Spleen (tissue), 11 donors: ENCODE measurements around the gene TAGLN3. TPM values are rescaled to one million over a fixed set of nuclear protein-coding genes. Genes with fewer than 3 reads are reported as not detected.

Experiments
- DNase-seq: peaks from one replicate; pipeline ENCODE4 v3.0.0-alpha.2; 2020
- H3K27ac ChIP-seq, 8 donors: fragments of 200-600 bp; sonication (generic) in 7 of 8; 1 replicate in 4 of 8; 2 replicates in 4 of 8; pipeline versions ENCODE4 v1.5.0 to v1.8.0; 2016 to 2021; ENCODE audit warnings: inconsistent platforms in 4 of 8, mild to moderate bottlenecking in 4 of 8, moderate library complexity in 1 of 8
- H3K27me3 ChIP-seq, 7 donors: fragments of 200-600 bp; sonication (generic) in 6 of 7; replicated peaks in 1 of 7; 1 replicate in 4 of 7; 2 replicates in 3 of 7; pipeline versions ENCODE4 v1.5.0 to v1.8.0; 2016 to 2021; ENCODE audit warnings: inconsistent platforms in 3 of 7, mild to moderate bottlenecking in 1 of 7
- H3K36me3 ChIP-seq, 6 donors: fragments of 200-600 bp; sonication (generic) in 5 of 6; 1 replicate in 4 of 6; 2 replicates in 2 of 6; pipeline versions ENCODE4 v1.5.0 to v1.8.0; 2016 to 2021; ENCODE audit warnings: inconsistent platforms in 2 of 6
- H3K4me1 ChIP-seq, 6 donors: fragments of 200-600 bp; sonication (generic) in 5 of 6; 1 replicate in 3 of 6; 2 replicates in 3 of 6; pipeline versions ENCODE4 v1.5.0 to v1.8.0; 2016 to 2021; ENCODE audit warnings: inconsistent platforms in 3 of 6
- H3K4me3 ChIP-seq, 8 donors: fragments of 200-600 bp; sonication (generic) in 7 of 8; 1 replicate in 4 of 8; 2 replicates in 4 of 8; pipeline versions ENCODE4 v1.5.0 to v1.8.0; 2016 to 2021; ENCODE audit warnings: inconsistent platforms in 4 of 8, mild to moderate bottlenecking in 4 of 8, moderate library complexity in 2 of 8
- H3K9me3 ChIP-seq, 8 donors: fragments of 200-600 bp; sonication (generic) in 7 of 8; 1 replicate in 4 of 8; 2 replicates in 4 of 8; pipeline versions ENCODE4 v1.5.0 to v1.8.0; 2016 to 2021; ENCODE audit warnings: inconsistent platforms in 4 of 8
- POLR2A ChIP-seq, 3 donors: fragments of 450-650 bp; IDR thresholded peaks; one replicate each; pipeline ENCODE4 v1.5.1; 2017; ENCODE audit warnings: antibody characterized with exemption in 3 of 3, mild to moderate bottlenecking in 1 of 3
- POLR2AphosphoS5 ChIP-seq, 3 donors: sonication (generic); formaldehyde crosslinking; IDR thresholded peaks; one replicate each; pipeline ENCODE4 v1.5.1; 2017; ENCODE audit warnings: antibody characterized with exemption in 3 of 3
- WGBS, 5 donors: extraction: QIAGEN DNeasy Blood & Tissue Kit in 3 of 5; methylation state at CpG; one replicate each; pipeline versions ENCODE4 v1.1.5 to v1.1.7; 2013 to 2018; 5-methylcytosine and 5-hydroxymethylcytosine counted together
- intact Hi-C: fragments of 100-400 bp; cut with DNase I; formaldehyde crosslinking; loops from one replicate; pipeline ENCODE4 v1.15.0; 2023; ENCODE audit warnings: low total_unique reads
- polyA plus RNA-seq, 3 donors: library from polyadenylated mRNA; stranded (reverse); fragments of 200-250 nt; gene quantifications; one replicate each; pipeline ENCODE4 v1.2.1, GENCODE V29; 2013
- total RNA-seq, 7 donors: library from RNA; depleted of rRNA in 3 of 7; stranded (reverse); fragments of >200 nt in 3 of 7; fragmentation: NEBNext Ultra II Directional in 4 of 7; extraction: Animal tissue kit (Norgen Biotek cat#: 25700) in 4 of 7; gene quantifications; one replicate each; pipeline versions ENCODE4 v1.1.0 to v1.2.1, GENCODE V29; 2016 to 2021
- TF ChIP-seq, protein P1 (sequence below), 11 experiments: fragments of 200-600 bp in 7 of 11; fragments of 450-650 bp in 4 of 11; sonication (generic) in 4 of 11; IDR thresholded peaks in 8 of 11; conservative IDR thresholded peaks in 3 of 11; 1 replicate in 7 of 11; 2 replicates in 4 of 11; pipeline versions ENCODE4 v1.4.0 to v1.8.0; 2016 to 2021; ENCODE audit warnings: antibody characterized with exemption in 11 of 11, inconsistent platforms in 4 of 11, mild to moderate bottlenecking in 1 of 11
- donor health status: healthy with polysubstance abuse.
- donor health status: DM: no; HTN: no; CAD: no; lungs with moderate emphysema.
- donor health status: DM: no; HTN: no; CAD: no.
- donor health status: Bipolar disorder and iron deficiency.
- donor health status: healthy.
- donor health status: DM: no; HTN: no; CAD: no.
- donor health status: DM: yes; HTN: yes; CAD: no.

Gene TAGLN3
- total and polyA plus RNA-seq, 10 donors: not detected

DNA sequence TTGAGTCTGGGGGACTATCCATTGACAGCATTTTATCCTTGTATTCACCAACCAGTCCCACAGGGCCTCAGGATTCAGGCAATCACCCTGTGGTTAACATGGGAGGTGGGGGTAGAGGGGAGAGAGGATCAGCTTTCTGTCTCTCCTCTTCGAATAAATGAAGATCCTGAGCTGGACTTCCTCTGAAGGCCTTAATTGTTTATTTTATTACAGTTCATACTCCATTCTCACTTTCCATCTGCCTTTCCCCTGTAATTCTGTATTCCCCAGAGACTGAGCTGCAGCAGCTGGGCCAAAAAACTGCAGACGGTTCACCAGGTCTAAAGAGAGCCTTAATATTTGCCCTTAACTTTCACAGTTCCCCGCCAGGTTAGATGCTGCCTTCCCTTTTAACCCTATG lies 11.9 kb downstream of the TAGLN3 start:
- H3K27me3 ChIP-seq: no peaks in the 10 kb centered on the region
- 71 to 88% (median 82%) methylated on average over 3 of the region's 3 CpGs for WGBS, 5 donors
- no peak overlapping the region for H3K4me3 ChIP-seq
- no peaks in the 10 kb centered on the region for H3K36me3 ChIP-seq
- DNase-seq: no peak
- H3K4me1 ChIP-seq: peaks cover 0 to 18% (median 12%) of the 10 kb centered on the region in 6 donors
- no peaks in the 10 kb centered on the region for H3K9me3 ChIP-seq
- intact Hi-C loops: no loop called here
- no peak for TF ChIP-seq POLR2AphosphoS5 (IDR thresholded peaks at IDR 0.05)
- no peak for TF ChIP-seq POLR2A (IDR thresholded peaks at IDR 0.05)
- TF ChIP-seq, protein P1, sequence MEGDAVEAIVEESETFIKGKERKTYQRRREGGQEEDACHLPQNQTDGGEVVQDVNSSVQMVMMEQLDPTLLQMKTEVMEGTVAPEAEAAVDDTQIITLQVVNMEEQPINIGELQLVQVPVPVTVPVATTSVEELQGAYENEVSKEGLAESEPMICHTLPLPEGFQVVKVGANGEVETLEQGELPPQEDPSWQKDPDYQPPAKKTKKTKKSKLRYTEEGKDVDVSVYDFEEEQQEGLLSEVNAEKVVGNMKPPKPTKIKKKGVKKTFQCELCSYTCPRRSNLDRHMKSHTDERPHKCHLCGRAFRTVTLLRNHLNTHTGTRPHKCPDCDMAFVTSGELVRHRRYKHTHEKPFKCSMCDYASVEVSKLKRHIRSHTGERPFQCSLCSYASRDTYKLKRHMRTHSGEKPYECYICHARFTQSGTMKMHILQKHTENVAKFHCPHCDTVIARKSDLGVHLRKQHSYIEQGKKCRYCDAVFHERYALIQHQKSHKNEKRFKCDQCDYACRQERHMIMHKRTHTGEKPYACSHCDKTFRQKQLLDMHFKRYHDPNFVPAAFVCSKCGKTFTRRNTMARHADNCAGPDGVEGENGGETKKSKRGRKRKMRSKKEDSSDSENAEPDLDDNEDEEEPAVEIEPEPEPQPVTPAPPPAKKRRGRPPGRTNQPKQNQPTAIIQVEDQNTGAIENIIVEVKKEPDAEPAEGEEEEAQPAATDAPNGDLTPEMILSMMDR (IDR thresholded peaks at IDR 0.05 in 8 of 11, conservative IDR thresholded peaks at IDR 0.05 in 3 of 11): no peak
- no peak overlapping the region for H3K27ac ChIP-seq

GRCh38 chr3:112011376-112011940 lies 12.7 kb downstream of the TAGLN3 start:
- WGBS, 5 donors: 79 to 98% (median 89%) methylated on average over 6 of the region's 6 CpGs
- no peaks in the 10 kb centered on the region for H3K27me3 ChIP-seq
- peaks cover 0 to 18% (median 12%) of the 10 kb centered on the region in 6 donors for H3K4me1 ChIP-seq
- DNase-seq: no peak
- intact Hi-C loops: no loop called here
- H3K36me3 ChIP-seq: no peaks in the 10 kb centered on the region
- no peaks in the 10 kb centered on the region for H3K9me3 ChIP-seq
- no peak for TF ChIP-seq POLR2A (IDR thresholded peaks at IDR 0.05)
- TF ChIP-seq, protein P1 (IDR thresholded peaks at IDR 0.05 in 8 of 11, conservative IDR thresholded peaks at IDR 0.05 in 3 of 11): no peak
- no peak for TF ChIP-seq POLR2AphosphoS5 (IDR thresholded peaks at IDR 0.05)
- no peak overlapping the region for H3K4me3 ChIP-seq
- no peak overlapping the region for H3K27ac ChIP-seq

DNA sequence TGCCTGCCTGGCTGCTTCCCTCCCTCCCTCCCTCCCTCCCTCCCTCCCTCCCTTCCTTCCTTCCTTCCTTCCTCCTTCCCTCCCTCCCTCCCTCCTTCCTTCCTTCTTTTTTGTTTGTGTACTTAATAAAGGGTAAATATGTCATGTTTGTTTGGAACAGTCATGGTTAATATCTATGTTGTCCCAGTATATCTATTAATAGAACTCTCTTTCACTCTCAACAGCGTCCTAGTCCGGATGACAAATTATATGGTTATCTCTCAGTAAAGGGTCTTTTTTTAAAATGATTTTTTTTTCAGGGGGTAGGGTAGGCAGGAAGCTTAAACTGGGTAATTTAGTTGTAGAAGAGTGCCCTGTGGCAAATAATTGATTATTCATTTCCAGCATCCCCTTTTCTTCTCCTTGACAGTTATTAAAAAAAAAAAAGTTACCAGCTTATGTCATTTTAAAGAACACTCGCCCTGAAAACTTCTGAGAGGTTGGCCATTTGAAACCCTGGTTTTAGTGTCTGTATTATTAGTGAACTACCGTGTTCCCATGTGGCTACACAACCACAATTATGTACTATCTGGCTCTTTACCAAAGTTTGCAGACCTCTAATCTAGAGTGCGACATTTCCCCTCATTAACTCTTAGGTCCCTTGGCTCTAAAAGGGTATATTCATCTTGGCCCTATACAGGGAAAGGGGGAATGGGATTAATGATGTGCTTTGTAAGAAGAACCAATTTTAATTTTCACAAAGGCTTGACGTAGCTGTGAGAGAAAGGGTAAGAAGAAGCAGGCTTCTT lies 13.7 kb downstream of the TAGLN3 start:
- Histone ChIP-seq H3K4me1 (peaks cover 0 to 18% (median 12%) of the 10 kb centered on the region in 6 donors), H3K36me3 (no peaks in the 10 kb centered on the region), H3K27me3 (no peaks in the 10 kb centered on the region), H3K9me3 (no peaks in the 10 kb centered on the region), H3K27ac (peak overlapping the region in 1 of 8 donors; percentile 19), H3K4me3 (no peak overlapping the region)
- intact Hi-C loops: no loop called here
- TF ChIP-seq POLR2A (IDR thresholded peaks at IDR 0.05) (no peak), POLR2AphosphoS5 (IDR thresholded peaks at IDR 0.05) (no peak)
- TF ChIP-seq, protein P1 (IDR thresholded peaks at IDR 0.05 in 8 of 11, conservative IDR thresholded peaks at IDR 0.05 in 3 of 11): no peak
- no peak for DNase-seq
- WGBS, 5 donors: 58 to 68% (median 60%) methylated on average over 6 of the region's 6 CpGs
